IMR-90 (cell line): Measurements from ENCODE around the gene CYP27C1. TPM values are rescaled to one million over a fixed set of nuclear protein-coding genes. Genes with fewer than 3 reads are reported as not detected.

Experiments
- ATAC-seq: fragments of 200-7000 bp; cut with Tn5 transposase; 2 replicates; pipeline ENCODE4 v1.9.1; 2020; ENCODE audit warnings: low read depth, mild to moderate bottlenecking, moderate library complexity
- BruUV-seq: library from RNA; stranded (reverse); fragments of 400-500 nt; replicated peaks from 2 replicates; lab custom pipeline; 2021; lab: Mats Ljungman, UMichigan
- CTCF ChIA-PET: fragments of 300-600 bp; formaldehyde crosslinking; extraction: SDS; loops from one replicate; lab custom pipeline; 2021; ENCODE audit warnings: antibody characterized with exemption; lab: Yijun Ruan, JAX
- POLR2A ChIA-PET: fragments of 300-600 bp; sonication (Branson Sonifier 250); formaldehyde crosslinking; loops from one replicate; lab custom pipeline; 2022; ENCODE audit warnings: antibody characterized with exemption; ENCODE audit not compliant: unreplicated experiment; lab: Charles Lee
- DNase-seq: peaks from one replicate; pipeline ENCODE4 v3.0.0; 2013
- H2AFZ ChIP-seq: replicated peaks from 2 replicates; pipeline ENCODE3; 2013; ENCODE audit warnings: low read length, mild to moderate bottlenecking; ENCODE audit not compliant: poor library complexity
- H2AK5ac ChIP-seq: 2 replicates; pipeline ENCODE4 v1.6.1; 2013; ENCODE audit warnings: low read depth, low read length, inconsistent platforms
- H2AK9ac ChIP-seq: replicated peaks from 2 replicates; pipeline ENCODE3; 2013; ENCODE audit warnings: mild to moderate bottlenecking, low read depth, low read length, moderate library complexity; ENCODE audit not compliant: poor library complexity
- H2BK120ac ChIP-seq: 2 replicates; pipeline ENCODE4 v1.6.1; 2013; ENCODE audit warnings: low read depth, low read length, inconsistent platforms
- H2BK15ac ChIP-seq: 3 replicates; pipeline ENCODE4 v1.6.1; 2013; ENCODE audit warnings: low read depth, low read length, inconsistent platforms
- H2BK20ac ChIP-seq: 2 replicates; pipeline ENCODE4 v1.6.1; 2013; ENCODE audit warnings: low read depth, mild to moderate bottlenecking, inconsistent platforms, low read length, moderate library complexity
- H2BK5ac ChIP-seq: 2 replicates; pipeline ENCODE4 v1.6.1; 2013; ENCODE audit warnings: mild to moderate bottlenecking, low read depth, low read length, inconsistent platforms; ENCODE audit not compliant: poor library complexity, severe bottlenecking
- H3K14ac ChIP-seq: replicated peaks from 2 replicates; pipeline ENCODE4 v1.6.1; 2013; ENCODE audit warnings: low read depth, low read length, inconsistent platforms
- H3K18ac ChIP-seq: 2 replicates; pipeline ENCODE4 v1.6.1; 2013; ENCODE audit warnings: low read depth, low read length, control low read depth
- H3K23ac ChIP-seq: 2 replicates; pipeline ENCODE4 v1.6.1; 2013; ENCODE audit warnings: low read depth, low read length, inconsistent platforms
- H3K27ac ChIP-seq: 2 replicates; pipeline ENCODE4 v1.5.1; 2013; ENCODE audit warnings: mild to moderate bottlenecking, control low read depth, low read length; ENCODE audit not compliant: insufficient read depth
- H3K27me3 ChIP-seq: 2 replicates; pipeline ENCODE4 v1.6.1; 2013; ENCODE audit warnings: low read length; ENCODE audit not compliant: control insufficient read depth, insufficient read depth
- H3K36me3 ChIP-seq: 2 replicates; pipeline ENCODE4 v1.6.1; 2013; ENCODE audit warnings: low read length, mixed read lengths; ENCODE audit not compliant: control insufficient read depth, insufficient read depth
- H3K4ac ChIP-seq: 2 replicates; pipeline ENCODE4 v1.6.1; 2013; ENCODE audit warnings: low read depth, low read length, inconsistent platforms
- H3K4me1 ChIP-seq: 2 replicates; pipeline ENCODE4 v1.6.1; 2013; ENCODE audit warnings: low read length, mixed read lengths; ENCODE audit not compliant: control insufficient read depth, insufficient read depth
- H3K4me2 ChIP-seq: 2 replicates; pipeline ENCODE4 v1.6.1; 2013; ENCODE audit warnings: low read depth, mild to moderate bottlenecking, control low read depth, low read length, moderate library complexity
- H3K4me3 ChIP-seq: 2 replicates; pipeline ENCODE4 v1.5.1; 2013; ENCODE audit warnings: low read depth, mild to moderate bottlenecking, control low read depth, low read length, moderate library complexity; ENCODE audit not compliant: insufficient read depth
- H3K56ac ChIP-seq: 2 replicates; pipeline ENCODE4 v1.6.1; 2013; ENCODE audit warnings: low read length, inconsistent platforms; ENCODE audit not compliant: insufficient read depth; ENCODE audit errors: extremely low read depth
- H3K79me1 ChIP-seq, 2 experiments: 2 replicates each; pipeline ENCODE4 v1.6.1; 2013; ENCODE audit warnings: low read length in 2 of 2, inconsistent platforms in 1 of 2, low read depth in 1 of 2
- H3K9ac ChIP-seq: 2 replicates; pipeline ENCODE4 v1.6.1; 2013; ENCODE audit warnings: low read depth, low read length, control low read depth
- H3K9me1 ChIP-seq: 2 replicates; pipeline ENCODE4 v1.6.1; 2013; ENCODE audit warnings: low read length, inconsistent platforms; ENCODE audit not compliant: insufficient read depth
- H3K9me3 ChIP-seq: 2 replicates; pipeline ENCODE4 v1.6.1; 2013; ENCODE audit warnings: low read length; ENCODE audit not compliant: control insufficient read depth, insufficient read depth
- H4K20me1 ChIP-seq: 2 replicates; pipeline ENCODE4 v1.6.1; 2013; ENCODE audit warnings: low read length, inconsistent platforms; ENCODE audit not compliant: insufficient read depth
- H4K5ac ChIP-seq: 2 replicates; pipeline ENCODE4 v1.6.1; 2013; ENCODE audit warnings: mild to moderate bottlenecking, low read depth, low read length, control low read depth
- H4K8ac ChIP-seq, 2 experiments: 2 replicates each; pipeline ENCODE4 v1.6.1; 2013; ENCODE audit warnings: low read depth in 2 of 2, low read length in 2 of 2, control low read depth in 1 of 2, inconsistent platforms in 1 of 2
- H4K91ac ChIP-seq: 2 replicates; pipeline ENCODE4 v1.6.1; 2013; ENCODE audit warnings: low read depth, low read length, inconsistent platforms; ENCODE audit not compliant: insufficient read depth
- BHLHE40 ChIP-seq: fragments of 150-350 bp; IDR thresholded peaks from 2 replicates; pipeline ENCODE4 v1.6.1; 2016; ENCODE audit warnings: mild to moderate bottlenecking, low read depth, low read length
- CEBPB ChIP-seq: IDR thresholded peaks from 2 replicates; pipeline ENCODE4 v1.6.1; 2012; ENCODE audit warnings: low read depth, low read length, improper control_type of control experiment
- CHD1 ChIP-seq: IDR thresholded peaks from 2 replicates; pipeline ENCODE4 v1.6.1; 2012; ENCODE audit warnings: low read depth, low read length, improper control_type of control experiment
- FOS ChIP-seq: fragments of 150-350 bp; IDR thresholded peaks from 2 replicates; pipeline ENCODE4 v1.6.1; 2016; ENCODE audit warnings: low read depth, low read length
- MAFK ChIP-seq: IDR thresholded peaks from 2 replicates; pipeline ENCODE4 v1.6.1; 2012; ENCODE audit warnings: low read depth, low read length, improper control_type of control experiment
- MAZ ChIP-seq: IDR thresholded peaks from 2 replicates; pipeline ENCODE4 v1.6.1; 2012; ENCODE audit warnings: low read depth, mild to moderate bottlenecking, low read length, improper control_type of control experiment, moderate library complexity, borderline replicate concordance
- MXI1 ChIP-seq: IDR thresholded peaks from 2 replicates; pipeline ENCODE4 v1.6.1; 2012; ENCODE audit warnings: low read depth, mild to moderate bottlenecking, low read length, moderate library complexity, borderline replicate concordance
- NFE2L2 ChIP-seq: fragments of 150-350 bp; IDR thresholded peaks from 2 replicates; pipeline ENCODE4 v1.6.1; 2016; ENCODE audit warnings: low read depth, mild to moderate bottlenecking, low read length
- POLR2A ChIP-seq: IDR thresholded peaks from 2 replicates; pipeline ENCODE4 v1.6.1; 2012; ENCODE audit warnings: mild to moderate bottlenecking, low read depth, low read length
- RAD21 ChIP-seq: IDR thresholded peaks from 2 replicates; pipeline ENCODE4 v1.6.1; 2012; ENCODE audit warnings: low read length, improper control_type of control experiment
- RCOR1 ChIP-seq: IDR thresholded peaks from 2 replicates; pipeline ENCODE4 v1.6.1; 2012; ENCODE audit warnings: mild to moderate bottlenecking, low read length, improper control_type of control experiment; ENCODE audit not compliant: insufficient replicate concordance
- RFX5 ChIP-seq: IDR thresholded peaks from 2 replicates; pipeline ENCODE4 v1.8.0; 2012; ENCODE audit warnings: low read depth, mild to moderate bottlenecking, low read length, moderate library complexity
- SMC3 ChIP-seq: fragments of 150-350 bp; IDR thresholded peaks from 2 replicates; pipeline ENCODE4 v1.6.1; 2016; ENCODE audit warnings: low read depth, mild to moderate bottlenecking, antibody characterized with exemption, low read length, moderate library complexity
- WGBS, 2 experiments: methylation state at CpG; one replicate each; pipeline versions ENCODE4 v1.1.5 to v1.1.7; 2013; ENCODE audit warnings: missing lambda C conversion rate in 2 of 2; ENCODE audit not compliant: insufficient read length in 1 of 2; ENCODE audit errors: extremely low coverage in 2 of 2; 5-methylcytosine and 5-hydroxymethylcytosine counted together
- dilution Hi-C: fragments of 300-500 bp; cut with HindIII; formaldehyde crosslinking; loops from one replicate; pipeline ENCODE4 v1.14.3; 2018; ENCODE audit warnings: low sequenced_read_pairs; ENCODE audit not compliant: unreplicated experiment
- in situ Hi-C: fragments of 300-500 bp; cut with MboI; formaldehyde crosslinking; loops from 3 replicates; pipeline ENCODE4 v1.14.3; 2019; ENCODE audit warnings: low sequenced_read_pairs, inconsistent platforms, mixed read lengths
- intact Hi-C: fragments of 100-400 bp; cut with micrococcal nuclease; formaldehyde crosslinking; loops from 2 replicates; pipeline ENCODE4 v1.10.0; 2022
- polyA plus RNA-seq, 3 experiments: library from polyadenylated mRNA; depleted of rRNA; stranded (reverse); fragments of >200 nt; gene quantifications; 2 replicates each; pipeline ENCODE4 v1.2.3, GENCODE V29; 2012; ENCODE audit warnings: low replicate concordance in 1 of 3
- total RNA-seq: library from RNA; depleted of rRNA; stranded (reverse); fragments of >200 nt; gene quantifications from 2 replicates; pipeline ENCODE4 v1.2.3, GENCODE V29; 2012
- TF ChIP-seq, protein P1 (sequence below): fragments of 150-350 bp; IDR thresholded peaks from 2 replicates; pipeline ENCODE4 v1.6.1; 2017; ENCODE audit warnings: mild to moderate bottlenecking, antibody characterized with exemption, low read length, low read depth
- TF ChIP-seq, protein P2 (sequence below): fragments of 150-350 bp; IDR thresholded peaks from 2 replicates; pipeline ENCODE4 v1.6.1; 2016; ENCODE audit warnings: low read depth, mild to moderate bottlenecking, low read length, moderate library complexity, borderline replicate concordance

CYP27C1 gene
- total and polyA plus RNA-seq, 2 of the 4 experiments (the other 2 are of a cell fraction) = not detected

DNA sequence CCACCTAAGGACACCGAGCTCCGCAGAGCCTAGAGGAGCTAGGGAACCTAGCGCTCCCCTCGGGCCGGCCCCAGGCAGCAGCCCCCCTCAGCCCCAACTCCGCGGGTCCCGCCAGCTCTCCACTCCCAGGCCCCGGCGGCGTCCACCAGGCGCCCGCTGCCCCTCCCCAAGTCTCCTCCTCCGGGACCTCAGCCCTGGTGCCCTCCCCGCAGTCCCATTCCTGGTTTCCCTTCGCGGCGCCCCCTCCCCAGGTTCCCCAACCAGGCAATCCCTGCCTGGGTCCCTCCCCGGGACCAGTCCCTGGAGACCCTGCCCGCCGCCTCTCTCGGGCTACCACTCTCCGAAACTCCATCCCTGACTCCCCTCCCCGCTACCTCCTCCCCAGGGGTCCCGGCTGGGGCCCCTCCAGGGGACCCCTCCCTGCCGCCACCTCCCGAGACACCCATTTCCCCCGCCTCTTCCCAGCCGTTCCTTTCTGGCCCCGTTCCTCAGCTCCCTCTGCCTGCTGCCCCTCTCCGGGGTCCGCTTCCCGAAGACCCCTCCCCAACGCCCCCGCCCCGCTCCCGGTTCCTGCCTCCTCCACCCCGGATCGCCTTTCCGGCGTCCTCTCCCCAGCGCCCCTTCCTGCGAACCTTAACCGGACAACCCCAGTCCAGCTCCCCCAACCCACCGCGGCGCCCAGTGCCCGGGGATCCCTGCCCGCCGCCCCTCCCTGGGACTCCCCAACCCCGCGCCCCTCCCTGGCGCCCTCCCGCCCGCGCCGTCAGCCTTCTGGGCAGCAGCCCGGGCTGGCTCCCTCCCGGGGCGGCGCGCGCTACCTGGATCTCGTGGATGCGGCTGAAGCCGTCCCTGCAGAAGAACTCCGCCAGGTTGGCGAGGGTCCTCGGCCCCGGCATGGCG lies 678 bp downstream of the CYP27C1 start:
- H3K79me1 ChIP-seq = no peaks in the 10 kb centered on the region
- peaks cover 54% of the 10 kb centered on the region for H3K27me3 ChIP-seq
- no peak overlapping the region for H3K14ac ChIP-seq
- peak overlapping the region; percentile 46 for H3K4me2 ChIP-seq
- no peak overlapping the region for H4K91ac ChIP-seq
- no peak overlapping the region for H2AK5ac ChIP-seq
- H3K23ac ChIP-seq = no peak overlapping the region
- H3K9me3 ChIP-seq = peaks cover 18% of the 10 kb centered on the region
- H3K36me3 ChIP-seq = no peaks in the 10 kb centered on the region
- H2AK9ac ChIP-seq = no peak overlapping the region
- peak overlapping the region; percentile 49 for H2AFZ ChIP-seq
- peak overlapping the region; percentile 27 for H3K4me3 ChIP-seq
- peaks cover 5% of the 10 kb centered on the region; the same call in 1 of the 2 replicates for H4K20me1 ChIP-seq
- DNase-seq (no peak), ATAC-seq (peak; percentile 68)
- H4K8ac ChIP-seq = no peak overlapping the region
- H2BK20ac ChIP-seq = no peak overlapping the region
- peaks cover 4% of the 10 kb centered on the region; the same call in 1 of the 2 replicates for H3K4me1 ChIP-seq
- no peak overlapping the region for H4K5ac ChIP-seq
- POLR2A ChIA-PET = no interaction called here
- dilution Hi-C loops (no loop called here), in situ Hi-C loops (no loop called here), intact Hi-C loops (no loop called here)
- H3K9me1 ChIP-seq = no peaks in the 10 kb centered on the region
- H2BK15ac ChIP-seq = no peak overlapping the region
- H2BK5ac ChIP-seq = no peak overlapping the region
- H3K4ac ChIP-seq = no peak overlapping the region
- no peak overlapping the region for H2BK120ac ChIP-seq
- no peak overlapping the region for H3K56ac ChIP-seq
- H3K27ac ChIP-seq = no peak overlapping the region
- no TSS peak for BruUV-seq
- H3K9ac ChIP-seq = no peak overlapping the region
- WGBS, 2 experiments = 1% methylated on average over 40 of the region's 71 CpGs; no CpG with 5 or more reads in 1 of the 2 experiments
- H3K18ac ChIP-seq = no peak overlapping the region
- CTCF ChIA-PET = no interaction called here
- TF ChIP-seq POLR2A (no peak), BHLHE40 (no peak), SMC3 (no peak), MAFK (no peak), FOS (no peak), RFX5 (no peak), MXI1 (no peak), MAZ (no peak), CHD1 (no peak), NFE2L2 (no peak), RAD21 (no peak), RCOR1 (no peak), CEBPB (no peak)
- TF ChIP-seq, protein P1, sequence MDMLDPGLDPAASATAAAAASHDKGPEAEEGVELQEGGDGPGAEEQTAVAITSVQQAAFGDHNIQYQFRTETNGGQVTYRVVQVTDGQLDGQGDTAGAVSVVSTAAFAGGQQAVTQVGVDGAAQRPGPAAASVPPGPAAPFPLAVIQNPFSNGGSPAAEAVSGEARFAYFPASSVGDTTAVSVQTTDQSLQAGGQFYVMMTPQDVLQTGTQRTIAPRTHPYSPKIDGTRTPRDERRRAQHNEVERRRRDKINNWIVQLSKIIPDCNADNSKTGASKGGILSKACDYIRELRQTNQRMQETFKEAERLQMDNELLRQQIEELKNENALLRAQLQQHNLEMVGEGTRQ = no peak
- TF ChIP-seq, protein P2, sequence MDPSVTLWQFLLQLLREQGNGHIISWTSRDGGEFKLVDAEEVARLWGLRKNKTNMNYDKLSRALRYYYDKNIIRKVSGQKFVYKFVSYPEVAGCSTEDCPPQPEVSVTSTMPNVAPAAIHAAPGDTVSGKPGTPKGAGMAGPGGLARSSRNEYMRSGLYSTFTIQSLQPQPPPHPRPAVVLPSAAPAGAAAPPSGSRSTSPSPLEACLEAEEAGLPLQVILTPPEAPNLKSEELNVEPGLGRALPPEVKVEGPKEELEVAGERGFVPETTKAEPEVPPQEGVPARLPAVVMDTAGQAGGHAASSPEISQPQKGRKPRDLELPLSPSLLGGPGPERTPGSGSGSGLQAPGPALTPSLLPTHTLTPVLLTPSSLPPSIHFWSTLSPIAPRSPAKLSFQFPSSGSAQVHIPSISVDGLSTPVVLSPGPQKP = no peak
